Right lobe of liver (tissue), 6 donors: ENCODE data around the gene LDLRAD4. TPM values are rescaled to one million over a fixed set of nuclear protein-coding genes. Genes with fewer than 3 reads are reported as not detected.

Experiments used
- ATAC-seq, 4 donors: fragments of 200-7000 bp; cut with Tn5 transposase; one replicate each; pipeline ENCODE4 v1.9.1; 2020; ENCODE audit warnings: mild to moderate bottlenecking in 4 of 4, moderate library complexity in 4 of 4
- DNase-seq, 3 donors: peaks; one replicate each; pipeline ENCODE4 v3.0.0-alpha.2; 2020
- H3K27ac ChIP-seq, 3 donors: fragments of 200-600 bp; one replicate each; pipeline ENCODE4 v1.8.0; 2022
- H3K27me3 ChIP-seq, 2 donors: fragments of 200-600 bp; one replicate each; pipeline ENCODE4 v1.8.0; 2022
- H3K36me3 ChIP-seq, 4 donors: fragments of 200-600 bp; sonication (generic) in 1 of 4; one replicate each; pipeline versions ENCODE4 v1.5.1 to v1.8.0; 2017 to 2022; ENCODE audit warnings: control low read depth in 1 of 4
- H3K4me1 ChIP-seq, 4 donors: fragments of 200-600 bp; sonication (generic) in 1 of 4; one replicate each; pipeline versions ENCODE4 v1.5.1 to v1.8.0; 2017 to 2022; ENCODE audit warnings: control low read depth in 1 of 4
- H3K4me3 ChIP-seq, 3 donors: fragments of 200-600 bp; one replicate each; pipeline ENCODE4 v1.8.0; 2022
- H3K9me3 ChIP-seq, 4 donors: fragments of 200-600 bp; sonication (generic) in 1 of 4; one replicate each; pipeline versions ENCODE4 v1.5.1 to v1.8.0; 2017 to 2022; ENCODE audit warnings: control low read depth in 1 of 4
- POLR2A ChIP-seq: fragments of 450-650 bp; IDR thresholded peaks from one replicate; pipeline ENCODE4 v1.6.1; 2017; ENCODE audit warnings: antibody characterized with exemption, mild to moderate bottlenecking
- WGBS: methylation state at CpG from one replicate; pipeline ENCODE4 v1.1.6; 2018; ENCODE audit warnings: low coverage, low lambda C conversion rate; ENCODE audit not compliant: insufficient coverage; ENCODE audit errors: missing lambda C conversion rate; 5-methylcytosine and 5-hydroxymethylcytosine counted together
- intact Hi-C, 2 donors: fragments of 100-400 bp; cut with DNase I; formaldehyde crosslinking; loops; one replicate each; pipeline versions ENCODE4 v1.11.2 to v1.14.1; 2022
- total RNA-seq, 6 experiments: library from RNA; depleted of rRNA in 2 of 6; stranded (reverse); fragments of >200 nt in 2 of 6; fragmentation: NEBNext Ultra II Directional in 3 of 6; extraction: Animal tissue kit (Norgen Biotek cat#: 25700) in 3 of 6; gene quantifications; one replicate each; pipeline versions ENCODE4 v1.1.0 to v1.2.4, GENCODE V29; 2016 to 2023
- TF ChIP-seq, protein P1 (sequence below), 4 donors: fragments of 200-600 bp in 3 of 4; fragments of 450-650 bp in 1 of 4; IDR thresholded peaks; one replicate each; pipeline versions ENCODE4 v1.5.1 to v1.8.0; 2016 to 2022; ENCODE audit warnings: antibody characterized with exemption in 4 of 4, mild to moderate bottlenecking in 2 of 4
- donor health status: DM: no; HTN: yes; CAD: no.
- donor health status: DM: no; HTN: no; CAD: no.
- donor health status: DM: no; HTN: no; CAD: no.
- donor health status: DM: no; HTN: yes; CAD: no.
- donor health status: DM: no; HTN: yes; CAD: no.

The LDLRAD4 gene
- total RNA-seq, 6 experiments from 2014 or later = 10.6 to 66.4 (median 18.7) TPM

DNA sequence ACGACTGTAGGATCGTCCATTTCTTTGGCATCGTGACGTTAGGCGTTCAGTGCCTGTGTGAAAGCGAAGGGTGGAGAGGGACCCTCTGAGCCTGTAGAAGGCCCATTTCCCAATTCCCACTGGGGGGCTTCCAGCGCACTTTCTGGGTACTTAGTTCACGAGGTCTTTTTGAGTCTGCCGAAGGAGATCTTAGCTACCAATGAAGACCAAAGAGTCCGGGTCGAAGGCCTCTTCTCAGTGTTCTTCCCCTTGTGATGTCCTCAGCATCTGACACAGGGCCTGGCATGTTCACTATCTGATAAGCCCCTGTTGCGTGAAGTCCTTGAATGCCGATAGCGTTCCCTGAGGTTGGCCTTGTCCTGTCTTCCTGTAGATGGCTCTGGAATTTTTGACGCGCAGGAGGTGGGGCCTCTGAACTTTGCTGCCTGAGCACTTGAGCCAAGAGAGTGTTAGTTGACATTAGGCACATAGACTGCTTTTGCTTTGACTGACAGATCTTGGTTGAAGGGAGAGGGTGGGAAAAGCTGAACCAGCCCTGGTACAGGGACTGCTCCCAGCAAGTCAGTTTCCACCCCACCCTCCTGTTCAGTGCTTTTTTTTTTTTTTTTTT, 52.8 kb downstream of the LDLRAD4 start:
- no peak overlapping the region for H3K4me3 ChIP-seq
- ATAC-seq (peak; percentile 79 to 88 (median 82)), DNase-seq (peak in 1 of 3 donors; percentile 67)
- intact Hi-C loops = no loop called here
- H3K36me3 ChIP-seq = no peaks in the 10 kb centered on the region
- no peaks in the 10 kb centered on the region for H3K27me3 ChIP-seq
- WGBS = 63% methylated on average over 4 of the region's 16 CpGs
- no peaks in the 10 kb centered on the region for H3K9me3 ChIP-seq
- peak overlapping the region in 1 of 3 donors; percentile 36 for H3K27ac ChIP-seq
- TF ChIP-seq, protein P1, sequence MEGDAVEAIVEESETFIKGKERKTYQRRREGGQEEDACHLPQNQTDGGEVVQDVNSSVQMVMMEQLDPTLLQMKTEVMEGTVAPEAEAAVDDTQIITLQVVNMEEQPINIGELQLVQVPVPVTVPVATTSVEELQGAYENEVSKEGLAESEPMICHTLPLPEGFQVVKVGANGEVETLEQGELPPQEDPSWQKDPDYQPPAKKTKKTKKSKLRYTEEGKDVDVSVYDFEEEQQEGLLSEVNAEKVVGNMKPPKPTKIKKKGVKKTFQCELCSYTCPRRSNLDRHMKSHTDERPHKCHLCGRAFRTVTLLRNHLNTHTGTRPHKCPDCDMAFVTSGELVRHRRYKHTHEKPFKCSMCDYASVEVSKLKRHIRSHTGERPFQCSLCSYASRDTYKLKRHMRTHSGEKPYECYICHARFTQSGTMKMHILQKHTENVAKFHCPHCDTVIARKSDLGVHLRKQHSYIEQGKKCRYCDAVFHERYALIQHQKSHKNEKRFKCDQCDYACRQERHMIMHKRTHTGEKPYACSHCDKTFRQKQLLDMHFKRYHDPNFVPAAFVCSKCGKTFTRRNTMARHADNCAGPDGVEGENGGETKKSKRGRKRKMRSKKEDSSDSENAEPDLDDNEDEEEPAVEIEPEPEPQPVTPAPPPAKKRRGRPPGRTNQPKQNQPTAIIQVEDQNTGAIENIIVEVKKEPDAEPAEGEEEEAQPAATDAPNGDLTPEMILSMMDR (IDR thresholded peaks at IDR 0.05) = no peak
- TF ChIP-seq POLR2A = no peak
- peaks cover 0 to 3% (median 0%) of the 10 kb centered on the region in 4 donors for H3K4me1 ChIP-seq

DNA sequence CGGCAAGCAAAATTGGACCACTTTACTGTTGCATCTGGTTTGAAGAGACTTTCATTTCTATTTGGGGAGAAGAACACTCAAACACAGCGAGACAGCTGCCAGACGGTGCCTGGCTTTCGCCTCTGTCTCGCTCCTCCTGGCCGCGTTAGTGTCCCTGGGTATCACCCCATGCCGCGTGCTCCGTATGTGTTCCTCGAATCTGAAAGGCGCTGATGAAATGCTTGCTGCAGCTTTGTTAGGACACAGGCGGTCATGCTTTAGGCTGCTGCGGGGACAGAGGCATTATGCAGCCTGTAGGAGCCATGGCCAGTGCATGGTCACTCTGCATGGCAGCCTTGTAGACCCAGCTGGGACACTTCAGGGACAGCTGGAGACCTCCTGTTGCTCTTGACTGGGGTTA, 53.9 kb downstream of the LDLRAD4 start:
- TF ChIP-seq POLR2A = no peak
- TF ChIP-seq, protein P1 (IDR thresholded peaks at IDR 0.05) = no peak
- H3K4me1 ChIP-seq = peaks cover 0 to 3% (median 0%) of the 10 kb centered on the region in 4 donors
- no peaks in the 10 kb centered on the region for H3K36me3 ChIP-seq
- no peak for ATAC-seq
- H3K27me3 ChIP-seq = no peaks in the 10 kb centered on the region
- H3K4me3 ChIP-seq = no peak overlapping the region
- DNase-seq = no peak
- intact Hi-C loops = no loop called here
- H3K27ac ChIP-seq = no peak overlapping the region
- no peaks in the 10 kb centered on the region for H3K9me3 ChIP-seq
- WGBS = 93% methylated on average over 8 of the region's 14 CpGs

GRCh38 chr18:13273800-13274199, 55.2 kb downstream of the LDLRAD4 start:
- intact Hi-C loops = no loop called here
- H3K27me3 ChIP-seq = no peaks in the 10 kb centered on the region
- H3K4me1 ChIP-seq = peaks cover 0 to 3% (median 0%) of the 10 kb centered on the region in 4 donors
- no peak overlapping the region for H3K4me3 ChIP-seq
- H3K27ac ChIP-seq = no peak overlapping the region
- H3K9me3 ChIP-seq = no peaks in the 10 kb centered on the region
- ATAC-seq (no peak), DNase-seq (no peak)
- no peaks in the 10 kb centered on the region for H3K36me3 ChIP-seq
- WGBS = 80% methylated on average over 5 of the region's 9 CpGs
- TF ChIP-seq POLR2A = no peak
- TF ChIP-seq, protein P1 (IDR thresholded peaks at IDR 0.05) = no peak

DNA sequence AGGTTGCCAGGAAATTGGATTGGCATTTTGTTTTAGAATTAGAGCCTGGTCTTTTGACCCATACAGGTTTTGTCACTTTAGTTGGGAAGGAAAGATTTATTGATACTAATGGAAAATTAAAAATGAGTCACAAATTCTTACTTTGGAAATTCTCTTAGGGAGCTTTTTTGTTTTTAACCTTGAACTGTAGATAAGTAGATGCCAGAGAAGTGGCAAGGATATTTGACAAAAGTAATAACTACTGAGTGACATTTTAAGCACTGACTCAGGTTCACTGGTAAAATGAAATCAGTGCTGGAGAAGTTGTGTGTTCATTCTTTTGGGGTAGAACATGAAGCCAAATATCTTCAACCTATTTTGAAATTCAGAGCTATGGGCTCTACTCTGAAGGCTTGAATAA, 56.5 kb downstream of the LDLRAD4 start:
- DNase-seq = no peak
- H3K4me1 ChIP-seq = peaks cover 0 to 3% (median 0%) of the 10 kb centered on the region in 4 donors
- no peak overlapping the region for H3K27ac ChIP-seq
- no peaks in the 10 kb centered on the region for H3K9me3 ChIP-seq
- no peak overlapping the region for H3K4me3 ChIP-seq
- no peaks in the 10 kb centered on the region for H3K36me3 ChIP-seq
- no peaks in the 10 kb centered on the region for H3K27me3 ChIP-seq
- TF ChIP-seq, protein P1 (IDR thresholded peaks at IDR 0.05) = no peak
- TF ChIP-seq POLR2A = no peak
- intact Hi-C loops = no loop called here
- no peak for ATAC-seq
